Hepatocyte (in vitro differentiated cells): ENCODE measurements around the gene APBB1IP. TPM values are rescaled to one million over a fixed set of nuclear protein-coding genes. Genes with fewer than 3 reads are reported as not detected.

ENCODE experiments used
- DNase-seq: peaks from one replicate; pipeline ENCODE4 v3.0.0-alpha.2; 2016; ENCODE audit warnings: low spot score
- H2AFZ ChIP-seq: fragments of 200-600 bp; sonication (generic); 2 replicates; pipeline ENCODE4 v1.6.0; 2016; ENCODE audit warnings: antibody characterized with exemption, mild to moderate bottlenecking
- H3K27ac ChIP-seq: fragments of 200-600 bp; sonication (generic); 2 replicates; pipeline ENCODE4 v1.5.1; 2016; ENCODE audit warnings: mild to moderate bottlenecking
- H3K27me3 ChIP-seq: fragments of 200-600 bp; sonication (generic); 2 replicates; pipeline ENCODE4 v1.6.1; 2016
- H3K36me3 ChIP-seq: fragments of 200-600 bp; sonication (generic); replicated peaks from 2 replicates; pipeline ENCODE4 v1.5.1; 2016; ENCODE audit warnings: low read depth; ENCODE audit not compliant: insufficient read depth
- H3K4me1 ChIP-seq: fragments of 200-600 bp; sonication (generic); 2 replicates; pipeline ENCODE4 v1.5.1; 2016; ENCODE audit warnings: mild to moderate bottlenecking, moderate library complexity; ENCODE audit not compliant: insufficient read depth
- H3K4me2 ChIP-seq: fragments of 200-600 bp; sonication (generic); 2 replicates; pipeline ENCODE4 v1.6.0; 2016
- H3K4me3 ChIP-seq: fragments of 200-600 bp; sonication (generic); 2 replicates; pipeline ENCODE4 v1.5.1; 2016; ENCODE audit warnings: mild to moderate bottlenecking
- H3K79me2 ChIP-seq: fragments of 200-600 bp; sonication (generic); 2 replicates; pipeline ENCODE4 v1.6.0; 2017; ENCODE audit warnings: mild to moderate bottlenecking
- H3K9me2 ChIP-seq: fragments of 200-600 bp; sonication (generic); replicated peaks from 2 replicates; pipeline ENCODE4 v1.6.0; 2017; ENCODE audit warnings: mild to moderate bottlenecking; ENCODE audit not compliant: insufficient read depth
- H3K9me3 ChIP-seq: fragments of 200-600 bp; sonication (generic); 2 replicates; pipeline ENCODE4 v1.5.1; 2016; ENCODE audit warnings: low read depth, mild to moderate bottlenecking
- H4K20me1 ChIP-seq: fragments of 200-600 bp; sonication (generic); 2 replicates; pipeline ENCODE4 v1.6.0; 2016; ENCODE audit warnings: mild to moderate bottlenecking; ENCODE audit not compliant: insufficient read depth, poor library complexity, severe bottlenecking
- EZH2 ChIP-seq: fragments of 200-600 bp; sonication (generic); IDR thresholded peaks from 2 replicates; pipeline ENCODE4 v1.6.1; 2016; ENCODE audit warnings: antibody characterized with exemption, mild to moderate bottlenecking, borderline replicate concordance
- EZH2phosphoT487 ChIP-seq: fragments of 200-600 bp; sonication (generic); IDR thresholded peaks from one replicate; pipeline ENCODE4 v1.6.1; 2018; ENCODE audit warnings: antibody characterized with exemption, mild to moderate bottlenecking, low read depth, moderate library complexity; ENCODE audit not compliant: unreplicated experiment, severe bottlenecking
- WGBS: methylation state at CpG from one replicate; pipeline ENCODE4 v1.1.6; 2016; ENCODE audit warnings: low lambda C conversion rate; ENCODE audit errors: missing lambda C conversion rate; 5-methylcytosine and 5-hydroxymethylcytosine counted together
- polyA plus RNA-seq: library from polyadenylated mRNA; unstranded; fragments of >200 nt; fragmentation: Nextera tagmentation; extraction: Ambion mirVana; gene quantifications from 2 replicates; pipeline ENCODE4 v1.2.1, GENCODE V29; 2016
- total RNA-seq: library from RNA; depleted of rRNA; stranded (reverse); fragments of >200 nt; gene quantifications from 2 replicates; pipeline ENCODE4 v1.2.3, GENCODE V29; 2014
- TF ChIP-seq, protein P1 (sequence below): fragments of 200-600 bp; sonication (generic); IDR thresholded peaks from 2 replicates; pipeline ENCODE4 v1.5.1; 2016; ENCODE audit warnings: antibody characterized with exemption, mild to moderate bottlenecking; ENCODE audit not compliant: poor library complexity

Gene APBB1IP
- total and polyA plus RNA-seq, 2 experiments from 2014 or later = 1.1 to 1.8 TPM

DNA sequence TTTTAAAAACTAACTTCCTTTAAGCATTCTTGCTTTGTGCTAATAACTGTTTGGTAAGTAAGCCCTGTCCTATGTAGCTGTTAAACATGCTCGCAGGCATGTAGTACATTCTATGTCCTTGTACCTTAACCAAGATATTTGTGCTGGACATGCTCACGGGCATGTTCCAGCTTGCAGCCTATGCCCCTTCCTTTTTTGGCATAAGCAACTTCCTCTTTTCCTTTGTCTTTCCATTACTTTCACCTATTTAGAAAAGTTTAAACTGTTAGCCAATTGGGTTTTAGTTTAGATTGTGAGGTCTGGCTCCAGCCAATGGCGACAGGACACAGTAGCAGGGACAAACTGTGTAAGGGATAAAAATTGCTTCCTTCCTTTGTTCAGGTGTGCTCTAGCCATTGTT is 14.4 kb upstream of the APBB1IP start:
- TF ChIP-seq EZH2 (no peak), EZH2phosphoT487 (no peak)
- TF ChIP-seq, protein P1, sequence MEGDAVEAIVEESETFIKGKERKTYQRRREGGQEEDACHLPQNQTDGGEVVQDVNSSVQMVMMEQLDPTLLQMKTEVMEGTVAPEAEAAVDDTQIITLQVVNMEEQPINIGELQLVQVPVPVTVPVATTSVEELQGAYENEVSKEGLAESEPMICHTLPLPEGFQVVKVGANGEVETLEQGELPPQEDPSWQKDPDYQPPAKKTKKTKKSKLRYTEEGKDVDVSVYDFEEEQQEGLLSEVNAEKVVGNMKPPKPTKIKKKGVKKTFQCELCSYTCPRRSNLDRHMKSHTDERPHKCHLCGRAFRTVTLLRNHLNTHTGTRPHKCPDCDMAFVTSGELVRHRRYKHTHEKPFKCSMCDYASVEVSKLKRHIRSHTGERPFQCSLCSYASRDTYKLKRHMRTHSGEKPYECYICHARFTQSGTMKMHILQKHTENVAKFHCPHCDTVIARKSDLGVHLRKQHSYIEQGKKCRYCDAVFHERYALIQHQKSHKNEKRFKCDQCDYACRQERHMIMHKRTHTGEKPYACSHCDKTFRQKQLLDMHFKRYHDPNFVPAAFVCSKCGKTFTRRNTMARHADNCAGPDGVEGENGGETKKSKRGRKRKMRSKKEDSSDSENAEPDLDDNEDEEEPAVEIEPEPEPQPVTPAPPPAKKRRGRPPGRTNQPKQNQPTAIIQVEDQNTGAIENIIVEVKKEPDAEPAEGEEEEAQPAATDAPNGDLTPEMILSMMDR = no peak
- 91% methylated on average over 3 of the region's 3 CpGs for WGBS
- no peaks in the 10 kb centered on the region for H3K27me3 ChIP-seq
- H3K79me2 ChIP-seq = no peaks in the 10 kb centered on the region
- no peaks in the 10 kb centered on the region for H3K4me1 ChIP-seq
- no peak overlapping the region for H3K4me2 ChIP-seq
- H3K9me2 ChIP-seq = no peaks in the 10 kb centered on the region
- no peak overlapping the region for H2AFZ ChIP-seq
- no peaks in the 10 kb centered on the region for H4K20me1 ChIP-seq
- no peak overlapping the region for H3K27ac ChIP-seq
- H3K9me3 ChIP-seq = no peaks in the 10 kb centered on the region
- no peak for DNase-seq
- no peaks in the 10 kb centered on the region for H3K36me3 ChIP-seq
- H3K4me3 ChIP-seq = no peak overlapping the region

DNA sequence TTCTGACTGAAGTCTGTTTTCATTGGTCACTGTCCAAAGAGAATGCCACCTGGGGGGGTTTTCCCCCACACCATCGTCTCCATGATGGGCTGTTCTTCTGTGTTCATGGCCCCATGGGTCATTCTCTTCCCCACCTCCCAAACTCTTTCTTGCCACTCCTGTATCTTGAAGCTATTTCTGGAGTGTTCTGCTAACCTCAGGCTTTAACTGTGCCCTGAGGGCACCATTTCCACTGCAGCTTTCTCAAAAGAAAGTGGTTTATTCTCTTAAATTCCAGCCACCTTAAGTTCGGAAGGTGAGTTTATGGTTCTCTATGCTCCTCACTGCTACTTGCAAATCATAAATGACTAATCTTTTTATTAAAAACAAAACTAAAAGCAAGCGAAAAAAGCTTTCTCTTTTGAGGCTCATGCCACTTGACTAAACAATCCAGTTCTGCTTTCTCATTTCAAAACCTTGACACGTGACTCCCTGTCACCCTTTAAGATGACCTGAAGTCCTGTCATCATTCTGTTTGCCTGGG is 7.4 kb upstream of the APBB1IP start:
- Histone ChIP-seq H3K27me3 (no peaks in the 10 kb centered on the region), H3K4me2 (no peak overlapping the region), H3K27ac (no peak overlapping the region), H4K20me1 (no peaks in the 10 kb centered on the region), H2AFZ (no peak overlapping the region), H3K4me1 (no peaks in the 10 kb centered on the region), H3K79me2 (no peaks in the 10 kb centered on the region), H3K9me3 (no peaks in the 10 kb centered on the region), H3K4me3 (no peak overlapping the region), H3K9me2 (no peaks in the 10 kb centered on the region), H3K36me3 (no peaks in the 10 kb centered on the region)
- no peak for TF ChIP-seq EZH2
- no peak for TF ChIP-seq EZH2phosphoT487
- TF ChIP-seq, protein P1 = no peak
- DNase-seq = no peak
- WGBS = 63% methylated on average over 4 of the region's 4 CpGs

DNA sequence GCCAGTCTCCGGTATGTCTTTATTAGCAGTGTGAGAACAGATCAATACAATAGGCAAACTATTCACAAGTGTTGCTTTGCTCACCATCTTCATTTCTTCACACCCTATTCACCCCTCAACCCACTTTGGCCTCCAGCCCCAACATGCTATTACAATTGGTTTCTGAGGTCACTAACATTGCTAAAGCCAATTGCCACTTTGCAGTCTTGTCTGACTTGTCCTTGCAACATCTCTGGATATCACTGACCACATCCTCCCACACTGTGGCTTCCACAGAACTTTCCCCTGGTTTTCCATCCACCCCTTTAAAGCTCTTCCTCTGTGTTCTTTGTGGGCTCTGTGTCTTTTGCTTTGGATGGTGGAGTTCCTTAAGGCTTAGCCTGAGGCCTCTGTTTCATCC is 5.2 kb upstream of the APBB1IP start:
- 91% methylated on average over 1 of the region's 1 CpG for WGBS
- H3K4me2 ChIP-seq = no peak overlapping the region
- H4K20me1 ChIP-seq = no peaks in the 10 kb centered on the region
- H3K27ac ChIP-seq = no peak overlapping the region
- no peaks in the 10 kb centered on the region for H3K9me2 ChIP-seq
- H2AFZ ChIP-seq = no peak overlapping the region
- H3K4me3 ChIP-seq = no peak overlapping the region
- no peaks in the 10 kb centered on the region for H3K4me1 ChIP-seq
- H3K27me3 ChIP-seq = no peaks in the 10 kb centered on the region
- no peaks in the 10 kb centered on the region for H3K79me2 ChIP-seq
- no peak for DNase-seq
- H3K9me3 ChIP-seq = no peaks in the 10 kb centered on the region
- H3K36me3 ChIP-seq = no peaks in the 10 kb centered on the region
- TF ChIP-seq EZH2phosphoT487 = no peak
- TF ChIP-seq, protein P1 = no peak
- no peak for TF ChIP-seq EZH2

DNA sequence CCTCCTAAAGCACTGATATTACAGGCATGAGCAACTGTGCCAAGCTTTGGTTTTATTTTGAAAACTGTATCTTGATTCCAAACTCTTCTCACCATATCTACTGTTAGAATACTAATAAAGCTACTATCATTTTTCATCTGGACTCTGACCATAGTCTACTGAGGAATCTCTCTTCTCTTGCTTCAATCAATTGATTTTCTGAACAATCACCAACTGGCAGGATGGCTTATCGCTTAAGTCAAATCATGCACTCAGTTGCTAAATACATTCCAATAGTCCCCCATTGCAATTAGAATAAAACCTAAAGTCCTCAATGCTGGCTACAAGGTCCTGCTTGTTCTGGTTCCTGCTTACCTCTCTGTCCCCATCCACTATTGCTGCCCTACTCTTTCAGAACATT is 2.3 kb upstream of the APBB1IP start:
- no peak overlapping the region for H3K27ac ChIP-seq
- no peak overlapping the region for H3K4me3 ChIP-seq
- H3K9me2 ChIP-seq = no peaks in the 10 kb centered on the region
- DNase-seq = no peak
- 93% methylated on average over 1 of the region's 1 CpG for WGBS
- no peaks in the 10 kb centered on the region for H3K4me1 ChIP-seq
- H2AFZ ChIP-seq = no peak overlapping the region
- no peaks in the 10 kb centered on the region for H3K36me3 ChIP-seq
- peaks cover 12% of the 10 kb centered on the region for H3K27me3 ChIP-seq
- H4K20me1 ChIP-seq = no peaks in the 10 kb centered on the region
- no peaks in the 10 kb centered on the region for H3K79me2 ChIP-seq
- no peaks in the 10 kb centered on the region for H3K9me3 ChIP-seq
- TF ChIP-seq EZH2 (no peak), EZH2phosphoT487 (no peak)
- TF ChIP-seq, protein P1 = no peak
- H3K4me2 ChIP-seq = no peak overlapping the region
